Femur (tissue), 1 donor: ENCODE results near the gene PLXNB1.

Source experiments
- DNase-seq: peaks from one replicate; pipeline ENCODE4 v3.0.0-alpha.2; 2017

The PLXNB1 gene

DNA sequence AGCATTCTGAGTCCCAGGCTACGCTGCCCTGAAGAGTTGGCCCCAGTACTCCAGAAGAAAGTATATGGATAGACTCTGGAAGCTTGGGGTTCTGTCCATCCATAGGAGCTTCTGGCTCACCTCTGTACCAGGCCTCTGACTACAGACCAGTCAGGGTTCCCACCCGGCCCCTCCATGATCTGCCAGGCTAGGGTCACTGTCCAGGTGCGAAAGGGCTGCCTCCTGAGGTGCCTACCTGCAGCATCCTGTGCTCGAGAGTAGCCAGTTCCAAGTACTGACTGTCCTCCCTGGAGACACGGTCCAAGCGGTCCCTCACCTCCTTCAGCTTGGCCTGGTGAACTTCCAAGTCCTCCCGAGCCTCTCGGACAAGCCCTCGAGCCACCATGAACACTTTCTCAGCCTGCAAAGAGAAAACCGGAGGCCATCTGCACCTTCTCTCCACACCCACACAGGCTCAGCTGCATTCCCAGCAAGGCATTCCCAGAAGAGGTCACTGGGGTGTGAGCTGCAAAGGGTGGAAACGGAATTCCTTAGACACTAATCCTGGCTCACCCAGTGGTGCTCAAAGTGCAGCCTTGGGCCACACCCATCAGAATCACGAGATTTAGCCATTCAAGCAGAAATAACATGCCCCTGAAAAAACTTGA lies 3.7 kb upstream of the PLXNB1 start:
- DNase-seq, result no peak

- no peak for DNase-seq
Observed at GRCh38 chr3:48432411-48433371, 2.8 kb upstream of the PLXNB1 start.

DNA sequence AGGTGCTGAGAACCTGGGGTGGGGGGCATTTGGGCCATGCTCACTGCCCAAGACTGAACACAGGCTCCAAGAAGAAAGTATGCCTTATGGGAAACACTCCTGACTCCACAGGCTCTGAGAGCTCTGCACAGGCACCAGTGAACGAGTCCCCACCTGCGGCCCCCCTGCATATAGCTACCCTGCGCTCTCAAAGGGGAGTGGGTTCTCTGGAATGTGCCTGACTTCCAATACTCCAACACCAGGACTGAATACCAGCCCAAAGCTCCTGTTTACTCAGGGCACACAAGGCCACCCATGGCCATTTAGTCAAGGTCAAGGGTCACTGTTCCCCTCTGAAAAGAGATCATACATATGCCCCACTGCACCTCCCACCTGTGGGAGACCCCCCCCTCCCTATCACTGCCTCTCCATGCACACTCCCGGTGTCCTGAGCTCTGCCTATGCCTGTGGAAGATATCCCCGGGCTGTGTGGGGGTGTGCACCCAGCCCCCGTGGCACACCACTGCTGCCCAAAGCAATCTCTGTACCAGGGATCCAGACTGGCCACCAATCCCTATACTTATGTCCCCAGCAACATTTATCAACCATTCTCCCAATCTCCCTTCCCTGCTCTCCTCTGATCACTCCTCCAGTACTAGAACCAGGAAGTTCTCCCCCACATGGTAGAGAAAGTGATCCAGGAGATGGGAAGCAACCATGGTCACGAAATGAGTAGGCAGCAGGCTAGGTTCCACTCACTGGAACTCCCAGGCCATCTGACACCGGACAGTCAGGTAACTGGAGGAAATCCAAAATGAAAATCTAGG lies 1.5 kb upstream of the PLXNB1 start:
- DNase-seq, result no peak

- no peak for DNase-seq
Observed at GRCh38 chr3:48430708-48431101, 819 bp upstream of the PLXNB1 start.

DNA sequence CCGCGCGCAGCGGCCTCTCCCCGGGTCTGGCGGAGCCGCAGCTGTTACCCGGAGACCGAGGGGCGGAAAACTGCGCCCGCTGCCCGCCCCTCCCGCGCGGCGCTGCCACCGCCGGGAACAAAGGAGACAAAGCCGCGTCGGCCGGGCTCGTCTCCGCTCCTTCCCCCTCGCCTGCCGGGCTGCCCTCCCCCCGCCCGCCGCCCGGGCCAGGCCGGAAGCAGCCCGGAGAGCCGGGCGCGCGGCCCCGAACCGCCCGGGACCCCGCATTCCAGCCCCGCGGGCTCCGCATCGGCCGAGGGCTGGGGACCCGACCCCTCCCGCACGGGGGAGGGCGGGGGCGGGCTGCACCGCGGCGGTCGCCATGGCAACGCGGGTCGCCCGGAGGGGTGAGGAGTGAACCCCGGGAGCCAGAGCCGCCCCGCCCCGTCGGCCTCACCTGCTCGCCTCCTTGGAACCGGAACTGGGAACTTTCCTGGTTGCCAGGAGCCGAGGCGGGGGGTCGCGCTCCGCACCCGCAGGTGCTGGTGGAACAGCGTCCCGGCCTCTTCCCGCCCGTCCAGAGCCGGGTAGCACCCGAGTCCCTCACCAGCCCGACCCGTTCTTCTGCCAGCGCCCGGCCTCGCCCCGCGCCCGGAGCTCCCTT lies 448 bp downstream of the PLXNB1 start:
- peak; percentile 64 for DNase-seq

- DNase-seq, result peak; percentile 75
Observed at GRCh38 chr3:48428572-48429316, 1.1 kb downstream of the PLXNB1 start.

GRCh38 chr3:48428088-48428571 lies 1.8 kb downstream of the PLXNB1 start:
- DNase-seq, result no peak

- DNase-seq, result no peak
Observed at GRCh38 chr3:48427630-48427962, 2.3 kb downstream of the PLXNB1 start.

DNA sequence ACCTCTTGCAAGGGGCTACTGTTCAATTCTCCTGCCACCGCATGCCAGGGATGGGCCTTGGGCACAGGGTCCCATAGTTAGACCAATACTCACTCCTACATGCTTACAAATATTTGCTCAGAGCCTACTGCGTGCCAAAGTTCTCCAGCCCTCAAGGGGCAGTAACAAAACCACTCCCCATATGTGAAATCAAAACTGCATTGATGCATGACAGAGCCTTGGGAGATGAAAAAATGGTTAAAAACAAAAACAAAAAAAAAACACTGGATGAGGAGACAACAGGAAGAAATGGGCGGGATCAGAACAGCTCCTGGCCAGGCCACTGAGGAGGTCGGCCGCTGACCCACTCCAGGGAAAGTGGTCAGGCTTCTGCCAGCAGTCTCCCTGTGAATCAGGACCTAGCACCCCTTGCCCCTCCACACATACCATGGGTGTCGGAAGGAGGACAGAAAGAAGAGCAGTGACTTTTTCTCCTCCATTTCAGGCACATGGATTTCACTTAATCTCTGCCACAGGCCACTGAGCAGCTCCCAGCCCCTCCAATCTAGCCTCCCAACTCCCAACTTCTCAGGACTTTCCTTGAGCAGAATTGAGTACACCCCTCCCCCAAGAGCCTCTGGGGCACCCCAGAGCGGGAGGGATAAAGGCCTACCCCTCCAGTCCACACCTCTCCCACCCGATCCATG lies 2.8 kb downstream of the PLXNB1 start:
- no peak for DNase-seq

DNA sequence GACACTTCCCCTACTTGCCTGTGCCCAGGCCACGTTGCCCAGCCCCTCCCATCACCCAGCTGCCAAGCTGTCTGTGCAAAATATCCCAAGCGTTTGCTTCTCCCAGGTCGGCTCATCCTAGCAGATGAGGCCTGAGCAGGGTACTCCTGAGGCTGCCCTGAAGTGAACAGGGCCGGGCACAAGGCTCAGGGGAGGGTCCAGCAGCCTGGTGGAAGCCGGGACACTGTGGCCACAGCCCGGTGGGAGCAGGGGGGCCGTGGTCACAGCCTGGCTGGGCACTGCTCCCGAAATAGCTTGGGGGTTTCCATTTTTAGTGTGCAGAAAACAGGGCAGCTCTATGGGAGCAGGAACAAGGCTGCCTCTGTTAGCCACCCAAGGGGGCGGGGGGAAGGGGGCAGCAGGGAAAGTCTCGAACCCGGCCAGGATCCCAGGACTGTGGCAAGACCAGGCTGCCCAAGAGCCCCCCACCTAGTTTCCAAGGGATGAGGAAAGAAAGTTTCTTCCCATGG lies 3.4 kb downstream of the PLXNB1 start:
- peak; percentile 84 for DNase-seq

DNA sequence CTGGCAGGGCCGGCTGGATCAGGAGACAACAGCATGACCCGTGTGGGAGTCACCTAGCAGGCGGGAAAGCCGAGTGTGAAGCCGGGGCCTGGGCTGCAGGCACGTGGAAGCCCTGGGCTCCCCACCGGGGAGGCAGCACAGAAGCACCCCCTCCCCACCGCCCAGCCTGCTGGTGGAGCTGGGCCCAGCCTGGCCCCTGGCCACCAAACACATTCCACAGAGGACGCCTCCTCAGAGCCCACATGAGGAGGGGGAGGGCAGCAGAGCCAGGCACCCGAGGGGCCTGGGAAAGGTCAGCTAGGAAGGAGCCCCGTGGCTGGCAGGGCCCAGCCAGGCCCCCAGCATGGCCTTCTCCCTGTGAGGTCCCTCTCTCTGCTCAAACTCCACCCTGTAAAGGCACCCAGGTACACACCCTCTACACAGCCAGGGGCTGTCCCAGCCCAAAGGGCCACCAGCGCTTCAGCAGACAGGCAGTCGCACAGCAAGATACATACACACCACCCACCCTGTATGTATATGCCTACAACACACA lies 4.5 kb downstream of the PLXNB1 start:
- no peak for DNase-seq

DNA sequence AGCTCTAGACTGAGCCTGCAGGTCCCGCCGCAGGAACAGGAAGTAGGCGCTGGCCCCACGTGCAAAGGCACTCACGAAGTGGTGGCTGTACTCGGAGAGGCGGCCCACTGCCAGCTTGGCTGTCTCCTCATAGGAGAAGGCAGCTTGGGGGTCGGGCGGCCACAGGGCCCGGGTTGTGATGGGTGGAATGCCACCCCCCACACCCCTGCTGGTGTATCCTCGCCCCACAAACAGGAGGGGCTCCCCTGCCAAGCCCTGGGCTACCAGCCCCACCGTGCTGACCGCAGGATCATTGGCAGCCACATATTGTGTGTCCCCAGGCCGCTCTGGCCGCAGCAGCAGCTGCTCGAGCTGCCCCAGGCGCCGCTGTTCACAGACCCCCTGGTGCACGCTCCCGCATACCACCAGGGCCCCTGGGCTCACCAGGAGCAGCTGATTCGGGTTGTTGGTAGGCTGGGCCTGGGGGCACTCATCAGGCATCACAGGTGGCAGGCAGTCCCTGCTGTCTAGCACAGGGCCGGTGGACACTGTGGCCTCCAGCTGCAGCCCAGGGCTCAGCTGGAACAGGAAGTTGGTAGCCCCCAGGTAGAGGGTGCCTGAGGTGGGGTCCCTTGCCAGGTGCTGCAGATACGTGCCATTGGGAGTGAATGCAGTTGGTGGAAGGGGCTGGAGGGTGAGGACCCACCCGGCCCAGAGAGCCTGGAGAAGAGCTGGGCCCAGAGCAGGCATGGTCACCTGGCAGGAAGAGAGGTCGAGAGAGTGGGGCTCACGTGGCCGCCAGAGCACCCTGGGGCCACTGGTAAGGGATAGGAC lies 5.8 kb downstream of the PLXNB1 start:
- DNase-seq, result no peak

DNA sequence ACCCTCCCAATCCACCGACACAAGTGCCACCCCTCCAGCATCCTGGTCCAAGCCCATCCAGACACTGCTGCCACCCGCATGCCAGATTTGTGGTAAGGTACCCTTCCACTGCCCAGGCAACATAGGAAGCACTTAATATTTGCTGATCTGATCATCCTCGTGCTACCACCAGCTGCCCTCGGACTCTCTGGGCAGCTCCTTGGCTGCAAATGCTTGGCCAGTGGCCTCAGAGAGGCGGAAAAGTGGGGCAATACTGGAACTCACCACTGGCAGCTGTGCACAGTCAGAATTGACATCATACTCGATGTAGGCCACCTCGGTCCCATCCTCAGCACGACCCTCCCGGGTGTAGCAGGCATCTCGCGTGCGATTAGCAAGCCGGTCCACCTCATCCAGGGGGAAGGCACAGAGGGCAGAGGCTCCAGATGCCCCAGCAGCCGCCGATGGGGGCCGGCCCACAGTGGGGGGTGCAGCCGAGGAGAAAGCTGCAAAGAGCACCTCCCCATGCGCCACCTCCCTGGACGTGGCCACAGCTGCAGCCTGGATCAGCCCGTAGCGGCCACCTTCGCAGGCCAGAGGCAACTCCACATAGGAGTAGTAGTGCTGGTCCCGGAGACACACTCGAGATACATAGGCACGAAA lies 6.5 kb downstream of the PLXNB1 start:
- DNase-seq, result no peak

- DNase-seq, result no peak
Observed at GRCh38 chr3:48422681-48423080, 7.2 kb downstream of the PLXNB1 start.

GRCh38 chr3:48422272-48422671 lies 7.6 kb downstream of the PLXNB1 start:
- DNase-seq, result no peak

DNA sequence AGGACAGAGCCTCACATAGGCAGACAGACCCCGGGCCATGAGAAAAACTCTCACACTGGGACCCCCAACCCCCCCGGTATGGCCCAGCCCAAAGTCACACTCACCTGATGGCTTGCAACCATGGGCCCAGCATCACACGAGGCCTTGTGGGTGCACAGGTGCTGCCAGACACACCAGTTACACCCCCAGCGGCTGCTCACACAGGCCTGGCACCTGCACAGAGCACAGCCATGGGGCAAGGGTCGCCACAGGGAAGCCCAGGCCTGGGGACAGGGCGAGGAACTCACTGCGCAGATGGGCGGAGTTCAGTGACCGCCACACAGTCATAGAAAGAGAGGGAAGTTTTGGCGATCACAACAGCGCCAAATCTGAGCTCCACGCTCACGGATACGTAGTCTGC lies 9.3 kb downstream of the PLXNB1 start:
- no peak for DNase-seq

GRCh38 chr3:48419597-48419996 lies 10.3 kb downstream of the PLXNB1 start:
- DNase-seq, result no peak

- no peak for DNase-seq
Observed at GRCh38 chr3:48419149-48419548, 10.7 kb downstream of the PLXNB1 start.

- no peak for DNase-seq
Observed at GRCh38 chr3:48418651-48419050, 11.2 kb downstream of the PLXNB1 start.

- DNase-seq, result no peak
Observed at GRCh38 chr3:48418140-48418539, 11.7 kb downstream of the PLXNB1 start.
